ENCODE results near the gene ST6GAL1. TPM values are rescaled to one million over a fixed set of nuclear protein-coding genes. Genes with fewer than 3 reads are reported as not detected.

The ST6GAL1 gene
- total and polyA plus RNA-seq, 10 of the 15 experiments (the other 5 are each of a cell fraction or from before 2014, with no cell fraction given) = 74.2 to 248 (median 149) TPM

GRCh38 chr3:186997473-186997939 lies 67.2 kb downstream of the ST6GAL1 start:
- 64% methylated on average over 9 of the region's 10 CpGs for WGBS (ENCODE audit: insufficient coverage, insufficient replicate concordance, low lambda C conversion rate, missing lambda C conversion rate)
- ChIA-PET POLR2A (interaction anchor here (0.6 to 5.8 kb wide), 3 partner anchors 8 to 413 kb away, joined by 3 to 137 read pairs (median 37); no protein-coding TSS in a partner anchor), RAD21 (ENCODE audit: unreplicated experiment) (interaction anchor here (0.9 to 8.4 kb wide), 4 partner anchors 8 to 32 kb away, joined by 3 to 183 read pairs (median 40); no protein-coding TSS in a partner anchor), SMC1A (ENCODE audit: uncharacterized antibody, unreplicated experiment) (interaction anchor here (1.0 to 8.6 kb wide), 8 partner anchors 8 to 48 kb away, joined by 3 to 83 read pairs (median 7); no protein-coding TSS in a partner anchor), CTCF (interaction anchor here (1.2 to 1.7 kb wide), 2 partner anchors 19 to 30 kb away, joined by 4 read pairs; no protein-coding TSS in a partner anchor)
- peaks cover 58% of the 10 kb centered on the region for H3K4me1 ChIP-seq (ENCODE audit: control insufficient read depth, insufficient read depth, low read length)
- in situ Hi-C loops (cut with MboI) = no loop called here
- no peaks in the 10 kb centered on the region for H3K9me3 ChIP-seq (replicated peaks; ENCODE audit: control insufficient read depth, insufficient read depth, low read length)
- no peak overlapping the region for H2AFZ ChIP-seq (ENCODE audit: control insufficient read depth, low read depth, low read length)
- ATAC-seq = peak; percentile 38
- H3K9ac ChIP-seq (ENCODE audit: control insufficient read depth, insufficient read depth, low read length) = peak overlapping the region; percentile 73
- peak overlapping the region; percentile 91 for H3K27ac ChIP-seq (ENCODE audit: control insufficient read depth, insufficient read depth)
- DNase-seq (ENCODE audit: low read depth, low spot score) = no peak
- H3K4me3 ChIP-seq = peak overlapping the region; percentile 65
- no peaks in the 10 kb centered on the region; a peak in 1 of 4 replicates for H3K36me3 ChIP-seq (ENCODE audit: control insufficient read depth in 2 of 2, insufficient read depth in 2 of 2, low read length in 1 of 2)
- H4K20me1 ChIP-seq (ENCODE audit: control insufficient read depth, insufficient read depth) = no peaks in the 10 kb centered on the region
- peaks cover 68% of the 10 kb centered on the region for H3K79me2 ChIP-seq (ENCODE audit: control insufficient read depth, insufficient read depth, low read length)
- intact Hi-C loops (cut with micrococcal nuclease; ENCODE audit: unreplicated experiment) = no loop called here
- BruUV-seq (replicated peaks) = TSS peak; percentile 83
- no peak for FAIRE-seq
- no peaks in the 10 kb centered on the region for H3K27me3 ChIP-seq (replicated peaks in 1 of 2; ENCODE audit: control insufficient read depth in 2 of 2, insufficient read depth in 2 of 2, low read length in 1 of 2)
- H3K4me2 ChIP-seq (ENCODE audit: control insufficient read depth, insufficient read depth) = peak overlapping the region; percentile 90
- no peak for TF ChIP-seq MYC (IDR thresholded peaks at IDR 0.05; ENCODE audit: insufficient read depth, insufficient read length, insufficient replicate concordance, low read length, severe bottlenecking)
- no peak for TF ChIP-seq POU2F2 (IDR thresholded peaks at IDR 0.05; ENCODE audit: borderline replicate concordance, low read depth, low read length)
- TF ChIP-seq ZBTB33 (IDR thresholded peaks at IDR 0.05) = peak; percentile 42; the same call in 1 of the 2 replicates
- peak; percentile 26 for TF ChIP-seq BCL3 (IDR thresholded peaks at IDR 0.05; ENCODE audit: borderline replicate concordance, insufficient read depth, low read depth, low read length, poor library complexity, severe bottlenecking)
- TF ChIP-seq HSF1 (IDR thresholded peaks at IDR 0.05; ENCODE audit: low read depth, low read length) = no peak
- TF ChIP-seq NKRF (conservative IDR thresholded peaks at IDR 0.05) = no peak
- TF ChIP-seq ZNF384 (IDR thresholded peaks at IDR 0.05; ENCODE audit: borderline replicate concordance, low read depth, low read length) = peak; percentile 34; the same call in 1 of the 2 replicates
- TF ChIP-seq RFX5 (IDR thresholded peaks at IDR 0.05; ENCODE audit: low read depth, low read length) = no peak
- TF ChIP-seq MTA2 (IDR thresholded peaks at IDR 0.05; ENCODE audit: low read depth) = peak; percentile 41; the same call in 1 of the 2 replicates
- no peak for TF ChIP-seq BHLHE40 (IDR thresholded peaks at IDR 0.05; ENCODE audit: borderline replicate concordance in 1 of 2, low read depth in 2 of 2, low read length in 1 of 2)
- TF ChIP-seq FOXM1 (IDR thresholded peaks at IDR 0.05; ENCODE audit: low read depth, low read length) = peak; percentile 32; the same call in 1 of the 2 replicates
- TF ChIP-seq IKZF2 (IDR thresholded peaks at IDR 0.05) = 0 out of 4 replicates have a peak, but pooled peaks of 1 of the 2 experiments have one; percentile 19
- TF ChIP-seq USF1 (IDR thresholded peaks at IDR 0.05; ENCODE audit: borderline replicate concordance, extremely low read length, insufficient read depth, low read depth, low read length) = no peak
- no peak for TF ChIP-seq SMAD1 (IDR thresholded peaks at IDR 0.05; ENCODE audit: low read depth, partially characterized antibody)

All from GM12878 (cell line).